ENCODE measurements around the gene TIMM44. TPM values are rescaled to one million over a fixed set of nuclear protein-coding genes. Genes with fewer than 3 reads are reported as not detected.

The TIMM44 gene
- total RNA-seq, 1 donor from 2014 or later: 80.7 TPM

DNA sequence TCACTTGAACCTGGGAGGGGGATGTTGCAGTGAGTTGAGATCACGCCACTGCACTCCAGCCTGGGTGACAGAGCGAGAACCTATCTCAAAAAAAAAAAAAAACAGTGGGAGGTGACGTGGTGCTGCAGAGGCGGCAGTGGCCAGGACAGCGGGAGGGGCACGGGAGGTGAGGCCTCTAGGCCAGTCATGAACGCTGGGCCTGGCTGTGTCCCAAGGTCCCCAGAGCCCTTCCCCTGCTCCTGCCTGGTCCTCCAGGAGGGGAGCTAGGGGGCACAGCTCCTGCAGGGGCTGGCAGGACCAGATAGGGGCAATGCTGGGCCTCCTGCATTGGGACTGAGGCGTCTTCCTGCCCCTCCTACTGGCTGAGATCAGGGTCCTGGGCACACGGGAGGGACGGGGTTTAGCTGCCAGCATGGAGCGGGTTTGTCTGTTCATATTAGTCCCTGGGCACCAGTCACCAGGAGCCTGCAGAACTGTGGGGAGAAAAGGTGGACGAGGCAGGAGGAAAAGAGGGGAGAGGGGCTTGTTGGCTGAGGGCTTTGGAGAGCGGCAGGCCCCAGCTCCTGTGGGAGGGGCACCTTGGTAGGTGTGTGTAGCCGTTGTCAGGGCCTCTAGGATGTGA, 35.3 kb downstream of the TIMM44 start:
- Mint-ChIP-seq H3K4me3 (no peak overlapping the region), H3K27me3 (ENCODE audit: low read depth) (peaks cover 4% of the 10 kb centered on the region), H3K36me3 (peaks cover 15% of the 10 kb centered on the region), H3K27ac (no peak overlapping the region), H3K9me3 (no peaks in the 10 kb centered on the region), H3K4me1 (peaks cover 13% of the 10 kb centered on the region)
- no peak for DNase-seq (ENCODE audit: low spot score in 2 of 2, unreplicated experiment in 2 of 2)
- TF ChIP-seq, protein P1, sequence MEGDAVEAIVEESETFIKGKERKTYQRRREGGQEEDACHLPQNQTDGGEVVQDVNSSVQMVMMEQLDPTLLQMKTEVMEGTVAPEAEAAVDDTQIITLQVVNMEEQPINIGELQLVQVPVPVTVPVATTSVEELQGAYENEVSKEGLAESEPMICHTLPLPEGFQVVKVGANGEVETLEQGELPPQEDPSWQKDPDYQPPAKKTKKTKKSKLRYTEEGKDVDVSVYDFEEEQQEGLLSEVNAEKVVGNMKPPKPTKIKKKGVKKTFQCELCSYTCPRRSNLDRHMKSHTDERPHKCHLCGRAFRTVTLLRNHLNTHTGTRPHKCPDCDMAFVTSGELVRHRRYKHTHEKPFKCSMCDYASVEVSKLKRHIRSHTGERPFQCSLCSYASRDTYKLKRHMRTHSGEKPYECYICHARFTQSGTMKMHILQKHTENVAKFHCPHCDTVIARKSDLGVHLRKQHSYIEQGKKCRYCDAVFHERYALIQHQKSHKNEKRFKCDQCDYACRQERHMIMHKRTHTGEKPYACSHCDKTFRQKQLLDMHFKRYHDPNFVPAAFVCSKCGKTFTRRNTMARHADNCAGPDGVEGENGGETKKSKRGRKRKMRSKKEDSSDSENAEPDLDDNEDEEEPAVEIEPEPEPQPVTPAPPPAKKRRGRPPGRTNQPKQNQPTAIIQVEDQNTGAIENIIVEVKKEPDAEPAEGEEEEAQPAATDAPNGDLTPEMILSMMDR (IDR thresholded peaks at IDR 0.05; ENCODE audit: unreplicated experiment): no peak

DNA sequence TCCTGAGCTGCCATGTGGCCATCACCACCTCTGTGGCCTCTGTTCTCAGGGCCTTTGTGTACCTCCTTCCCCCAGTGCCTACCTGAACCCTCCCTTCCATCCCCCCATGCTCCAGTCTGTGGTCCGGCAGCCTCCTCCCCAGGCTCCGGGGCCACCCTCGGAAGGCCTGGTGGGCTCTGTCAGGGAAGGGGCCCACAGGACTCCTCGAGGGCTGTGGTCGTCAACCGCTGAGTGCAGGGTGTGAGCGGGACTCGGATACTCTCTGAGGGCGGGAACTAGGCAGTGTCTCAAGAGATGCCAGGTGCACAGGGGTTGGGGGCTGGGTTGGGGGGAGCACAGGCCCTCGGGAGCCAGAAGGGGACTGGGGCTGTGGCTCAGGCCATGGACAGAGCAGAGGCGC, 35.9 kb downstream of the TIMM44 start:
- H3K27me3 Mint-ChIP-seq (ENCODE audit: low read depth): peaks cover 2% of the 10 kb centered on the region
- no peak overlapping the region for H3K4me3 Mint-ChIP-seq
- H3K36me3 Mint-ChIP-seq: peaks cover 11% of the 10 kb centered on the region
- no peak overlapping the region for H3K27ac Mint-ChIP-seq
- TF ChIP-seq, protein P1 (IDR thresholded peaks at IDR 0.05; ENCODE audit: unreplicated experiment): no peak
- H3K4me1 Mint-ChIP-seq: peaks cover 16% of the 10 kb centered on the region
- DNase-seq (ENCODE audit: low spot score in 2 of 2, unreplicated experiment in 2 of 2): no peak
- no peaks in the 10 kb centered on the region for H3K9me3 Mint-ChIP-seq

DNA sequence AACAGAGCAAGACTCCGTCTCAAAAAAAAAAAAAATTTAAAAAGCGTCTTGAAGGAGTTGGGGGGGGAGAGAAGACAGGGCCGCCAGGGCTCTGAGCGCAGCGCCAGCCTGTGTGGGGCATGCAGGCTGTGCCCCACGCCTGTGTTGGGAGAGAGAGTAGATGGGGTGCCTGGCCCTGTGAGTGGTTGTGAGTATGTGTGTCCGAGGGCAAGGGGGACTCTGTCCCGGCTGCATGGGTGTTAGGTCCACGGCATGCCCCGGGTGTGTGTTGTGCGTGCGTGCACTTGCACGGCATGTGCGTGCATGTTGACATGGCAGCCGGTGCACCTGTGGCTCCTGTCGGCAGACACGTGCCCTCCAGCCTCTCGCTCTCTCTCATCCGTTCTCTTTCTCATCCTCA, 36.3 kb downstream of the TIMM44 start:
- H3K4me1 Mint-ChIP-seq: peaks cover 18% of the 10 kb centered on the region
- no peaks in the 10 kb centered on the region for H3K9me3 Mint-ChIP-seq
- H3K27ac Mint-ChIP-seq: no peak overlapping the region
- TF ChIP-seq, protein P1 (IDR thresholded peaks at IDR 0.05; ENCODE audit: unreplicated experiment): no peak
- DNase-seq (ENCODE audit: low spot score in 2 of 2, unreplicated experiment in 2 of 2): no peak
- peaks cover 11% of the 10 kb centered on the region for H3K36me3 Mint-ChIP-seq
- peaks cover 2% of the 10 kb centered on the region for H3K27me3 Mint-ChIP-seq (ENCODE audit: low read depth)
- H3K4me3 Mint-ChIP-seq: no peak overlapping the region

DNA sequence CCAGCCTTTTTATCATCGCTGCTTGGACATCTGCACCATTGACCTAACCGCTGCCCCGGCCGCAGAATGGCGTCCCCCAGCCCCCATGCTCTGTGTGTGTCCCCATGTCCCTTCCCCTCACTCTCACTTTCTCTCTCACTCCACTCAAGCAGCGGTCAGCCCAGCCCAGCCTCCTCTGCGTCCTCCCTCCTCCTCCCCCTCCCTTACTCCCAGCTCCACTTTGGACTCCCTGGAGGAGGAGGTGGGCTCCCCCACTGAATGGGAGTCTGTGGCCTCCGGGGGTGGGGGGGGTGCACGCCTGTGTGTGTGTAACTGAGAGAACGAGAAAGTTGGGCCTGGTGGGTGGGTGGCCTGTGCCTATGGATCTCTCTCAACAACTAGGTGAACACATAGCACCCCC, 37.6 kb downstream of the TIMM44 start:
- peaks cover 5% of the 10 kb centered on the region for H3K36me3 Mint-ChIP-seq
- H3K27ac Mint-ChIP-seq: no peak overlapping the region
- DNase-seq (ENCODE audit: low spot score in 2 of 2, unreplicated experiment in 2 of 2): no peak
- H3K4me3 Mint-ChIP-seq: peak overlapping the region; percentile 85
- peaks cover 20% of the 10 kb centered on the region for H3K4me1 Mint-ChIP-seq
- no peaks in the 10 kb centered on the region for H3K9me3 Mint-ChIP-seq
- TF ChIP-seq, protein P1 (IDR thresholded peaks at IDR 0.05; ENCODE audit: unreplicated experiment): no peak
- H3K27me3 Mint-ChIP-seq (ENCODE audit: low read depth): peaks cover 2% of the 10 kb centered on the region

DNA sequence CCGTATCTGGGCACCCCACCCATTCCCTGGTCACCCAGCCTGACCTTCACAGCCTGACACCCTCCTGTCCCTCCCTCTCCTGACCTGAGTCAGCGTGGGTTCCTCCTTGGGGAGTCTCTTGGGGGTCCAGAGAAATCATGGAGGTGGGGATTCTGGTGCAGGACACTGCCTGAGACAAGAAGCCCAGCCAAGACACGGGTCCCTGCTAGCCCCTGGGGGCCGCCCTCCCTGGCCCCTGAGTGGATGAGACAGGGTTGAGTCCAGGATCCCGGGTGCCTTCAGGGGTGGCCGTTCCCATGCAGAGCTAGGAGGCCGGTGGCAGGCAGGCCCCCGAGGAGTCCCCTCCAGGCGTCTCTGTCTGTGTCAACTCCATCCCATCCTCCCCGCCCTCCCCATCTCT, 38.2 kb downstream of the TIMM44 start:
- TF ChIP-seq, protein P1 (IDR thresholded peaks at IDR 0.05; ENCODE audit: unreplicated experiment): no peak
- no peak for DNase-seq (ENCODE audit: low spot score in 2 of 2, unreplicated experiment in 2 of 2)
- Mint-ChIP-seq H3K27ac (peak overlapping the region; percentile 64), H3K27me3 (ENCODE audit: low read depth) (peaks cover 2% of the 10 kb centered on the region), H3K36me3 (no peaks in the 10 kb centered on the region), H3K9me3 (no peaks in the 10 kb centered on the region), H3K4me3 (peak overlapping the region; percentile 85), H3K4me1 (peaks cover 20% of the 10 kb centered on the region)

All from mesothelial cell of epicardium (in vitro differentiated cells).